Endothelial cell (in vitro differentiated cells): ENCODE measurements around the gene EOLA1. TPM values are rescaled to one million over a fixed set of nuclear protein-coding genes. Genes with fewer than 3 reads are reported as not detected.
A peak's percentile ranks its signal among the peaks of the same experiment; 100 is the strongest.
"Not testable (repeated sequence)": the region's sequence is repeated elsewhere in the genome, so short reads cannot be mapped to it uniquely, and the experiment has no call there.

Experiments used
- DNase-seq: peaks from one replicate; pipeline ENCODE4 v3.0.0; 2021; ENCODE audit warnings: low spot score
- H3K27ac Mint-ChIP-seq: one replicate; pipeline ENCODE4 v1.8.0; 2021; ENCODE audit warnings: mixed read lengths, inconsistent platforms; ENCODE audit not compliant: unreplicated experiment
- H3K27me3 Mint-ChIP-seq: one replicate; pipeline ENCODE4 v1.8.0; 2021; ENCODE audit warnings: mild to moderate bottlenecking, moderate library complexity, mixed read lengths, inconsistent platforms; ENCODE audit not compliant: unreplicated experiment
- H3K36me3 Mint-ChIP-seq: one replicate; pipeline ENCODE4 v1.8.0; 2021; ENCODE audit warnings: mild to moderate bottlenecking, low read depth, mixed read lengths, inconsistent platforms; ENCODE audit not compliant: unreplicated experiment
- H3K4me1 Mint-ChIP-seq: one replicate; pipeline ENCODE4 v1.8.0; 2021; ENCODE audit warnings: mild to moderate bottlenecking, mixed read lengths, inconsistent platforms; ENCODE audit not compliant: unreplicated experiment
- H3K4me3 Mint-ChIP-seq: one replicate; pipeline ENCODE4 v1.8.0; 2021; ENCODE audit warnings: mild to moderate bottlenecking, mixed read lengths, inconsistent platforms; ENCODE audit not compliant: unreplicated experiment
- H3K9me3 Mint-ChIP-seq: one replicate; pipeline ENCODE4 v1.8.0; 2021; ENCODE audit warnings: mixed read lengths, inconsistent platforms; ENCODE audit not compliant: unreplicated experiment
- total RNA-seq: library from RNA; stranded (reverse); fragmentation: NEBNext Ultra II Directional; extraction: Animal tissue kit (Norgen Biotek cat#: 25700); gene quantifications from one replicate; pipeline ENCODE4 v1.2.1, GENCODE V29; 2021; ENCODE audit not compliant: unreplicated experiment
- TF ChIP-seq, protein P1 (sequence below): fragments of 200-600 bp; sonication (generic); IDR thresholded peaks from one replicate; pipeline ENCODE4 v1.5.0; 2021; ENCODE audit warnings: antibody characterized with exemption; ENCODE audit not compliant: unreplicated experiment

EOLA1 gene
- total RNA-seq, 1 donor from 2014 or later, result 57.4 TPM

DNA sequence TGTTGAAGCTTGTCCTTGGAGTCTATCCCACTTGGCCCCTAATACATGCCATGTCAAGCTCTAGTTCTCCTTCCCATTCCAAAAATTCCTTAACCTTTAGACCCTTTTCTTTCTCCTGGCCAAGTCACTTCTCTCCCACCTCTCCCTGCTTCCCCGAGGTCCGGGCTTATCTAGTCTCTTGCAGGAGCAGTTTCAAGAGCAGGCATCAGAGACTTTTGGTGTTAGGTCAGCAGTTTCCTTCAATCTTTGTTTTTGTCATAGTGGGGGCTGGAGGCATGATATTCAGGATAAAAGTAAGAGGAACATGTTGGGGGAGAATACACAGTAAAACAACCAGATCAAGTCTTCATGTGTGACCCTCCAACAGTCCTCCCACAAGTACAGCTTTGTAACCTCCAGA, 24.2 kb upstream of the EOLA1 start:
- Mint-ChIP-seq H3K27me3 (peaks cover 5% of the 10 kb centered on the region), H3K4me1 (peaks cover 19% of the 10 kb centered on the region), H3K27ac (no peak overlapping the region), H3K9me3 (no peaks in the 10 kb centered on the region), H3K36me3 (peaks cover 3% of the 10 kb centered on the region), H3K4me3 (peak overlapping the region; percentile 65)
- TF ChIP-seq, protein P1, sequence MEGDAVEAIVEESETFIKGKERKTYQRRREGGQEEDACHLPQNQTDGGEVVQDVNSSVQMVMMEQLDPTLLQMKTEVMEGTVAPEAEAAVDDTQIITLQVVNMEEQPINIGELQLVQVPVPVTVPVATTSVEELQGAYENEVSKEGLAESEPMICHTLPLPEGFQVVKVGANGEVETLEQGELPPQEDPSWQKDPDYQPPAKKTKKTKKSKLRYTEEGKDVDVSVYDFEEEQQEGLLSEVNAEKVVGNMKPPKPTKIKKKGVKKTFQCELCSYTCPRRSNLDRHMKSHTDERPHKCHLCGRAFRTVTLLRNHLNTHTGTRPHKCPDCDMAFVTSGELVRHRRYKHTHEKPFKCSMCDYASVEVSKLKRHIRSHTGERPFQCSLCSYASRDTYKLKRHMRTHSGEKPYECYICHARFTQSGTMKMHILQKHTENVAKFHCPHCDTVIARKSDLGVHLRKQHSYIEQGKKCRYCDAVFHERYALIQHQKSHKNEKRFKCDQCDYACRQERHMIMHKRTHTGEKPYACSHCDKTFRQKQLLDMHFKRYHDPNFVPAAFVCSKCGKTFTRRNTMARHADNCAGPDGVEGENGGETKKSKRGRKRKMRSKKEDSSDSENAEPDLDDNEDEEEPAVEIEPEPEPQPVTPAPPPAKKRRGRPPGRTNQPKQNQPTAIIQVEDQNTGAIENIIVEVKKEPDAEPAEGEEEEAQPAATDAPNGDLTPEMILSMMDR, result no peak
- no peak for DNase-seq

DNA sequence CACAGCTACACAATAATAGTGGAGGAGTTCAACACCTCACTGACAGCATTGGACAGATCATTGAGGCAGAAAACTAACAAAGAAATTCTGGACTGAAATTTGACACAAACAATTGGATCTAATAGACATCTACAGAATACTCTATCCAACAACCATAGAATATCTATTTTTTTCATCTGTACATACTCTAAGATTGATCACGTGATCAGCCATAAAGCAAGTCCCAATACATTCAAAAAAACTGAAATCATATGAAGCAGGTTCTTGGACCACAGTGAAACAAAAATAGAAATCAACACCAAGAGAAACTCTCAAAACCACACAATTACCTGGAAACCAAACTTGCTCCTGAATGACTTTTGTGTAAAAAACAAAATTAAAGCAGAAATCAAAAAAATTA, 23.5 kb upstream of the EOLA1 start:
- Mint-ChIP-seq H3K4me1 (peaks cover 19% of the 10 kb centered on the region), H3K27ac (no peak overlapping the region), H3K9me3 (no peaks in the 10 kb centered on the region), H3K27me3 (peaks cover 5% of the 10 kb centered on the region), H3K4me3 (no peak overlapping the region), H3K36me3 (peaks cover 3% of the 10 kb centered on the region)
- no peak for DNase-seq
- TF ChIP-seq, protein P1, result no peak

DNA sequence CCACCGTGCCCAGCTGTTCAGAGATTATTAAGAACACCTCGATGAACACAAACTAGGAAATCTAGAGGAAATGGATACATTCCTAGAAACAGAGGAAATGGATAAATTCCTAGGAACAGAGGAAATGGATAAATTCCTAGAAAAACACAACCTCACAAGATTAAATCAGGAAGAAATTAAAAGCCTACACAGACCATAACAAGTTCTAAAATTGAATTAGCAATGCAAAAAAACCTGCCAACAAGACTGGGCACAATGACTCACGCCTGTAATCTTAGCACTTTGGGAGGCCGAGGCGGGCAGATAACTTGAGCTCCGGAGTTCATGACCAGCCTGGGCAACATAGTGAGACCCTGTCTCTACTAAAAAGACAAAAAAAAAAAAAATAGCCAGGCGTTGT, 22.6 kb upstream of the EOLA1 start:
- no peak overlapping the region for H3K27ac Mint-ChIP-seq
- no peaks in the 10 kb centered on the region for H3K9me3 Mint-ChIP-seq
- peaks cover 21% of the 10 kb centered on the region for H3K4me1 Mint-ChIP-seq
- TF ChIP-seq, protein P1, result no peak
- H3K36me3 Mint-ChIP-seq, result peaks cover 3% of the 10 kb centered on the region
- peaks cover 5% of the 10 kb centered on the region for H3K27me3 Mint-ChIP-seq
- H3K4me3 Mint-ChIP-seq, result no peak overlapping the region
- no peak for DNase-seq

DNA sequence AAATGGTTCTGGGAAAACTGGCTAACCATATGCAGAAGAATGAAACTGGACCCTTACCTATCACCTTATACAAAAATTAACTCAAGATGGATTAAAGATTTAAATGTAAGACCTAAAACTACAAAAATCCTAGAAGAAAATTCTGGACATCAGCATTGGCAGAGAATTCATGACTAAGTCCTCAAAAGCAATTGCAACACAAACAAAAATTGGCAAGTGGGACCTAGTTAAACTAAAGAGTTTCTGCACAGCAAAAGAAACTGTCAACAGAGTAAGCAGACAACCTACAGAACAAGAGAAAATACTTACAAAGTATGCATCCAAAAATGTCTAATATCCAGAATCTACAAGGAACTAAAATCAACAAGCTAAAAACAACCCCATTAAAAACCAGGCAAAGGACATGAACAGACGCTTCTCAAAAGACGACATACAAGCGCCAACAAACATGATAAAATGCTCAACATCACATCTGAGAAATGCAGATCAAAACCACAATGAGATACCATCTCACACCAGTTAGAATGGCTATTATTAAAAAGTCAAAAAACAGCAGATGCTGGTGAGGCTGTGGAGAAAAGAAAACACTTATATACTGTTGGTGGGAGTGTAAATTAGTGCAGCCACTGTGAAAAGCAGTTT, 20.1 kb upstream of the EOLA1 start:
- not testable (repeated sequence) for DNase-seq, H3K9me3 Mint-ChIP-seq, H3K36me3 Mint-ChIP-seq, H3K27me3 Mint-ChIP-seq, H3K4me3 Mint-ChIP-seq
- H3K4me1 Mint-ChIP-seq, result peaks cover 18% of the 10 kb centered on the region
- H3K27ac Mint-ChIP-seq, result peak overlapping the region; percentile 30

DNA sequence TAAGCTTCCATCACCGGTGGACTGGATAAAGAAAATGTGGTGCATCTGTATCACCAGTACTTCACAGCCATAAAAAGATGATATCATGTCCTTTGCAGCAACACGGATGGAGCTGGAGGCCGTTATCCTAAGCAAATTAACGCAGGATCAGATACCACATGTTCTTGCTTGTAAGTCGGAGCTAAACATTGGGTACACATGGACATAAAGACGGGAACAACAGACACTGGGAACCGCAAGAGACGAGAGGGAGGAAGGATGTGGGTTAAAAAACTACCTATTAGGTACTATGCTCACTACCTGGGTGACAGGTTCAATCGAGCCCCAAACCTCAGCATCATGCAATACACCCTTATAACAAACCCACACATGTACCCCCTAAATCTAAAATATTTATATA, 19.4 kb upstream of the EOLA1 start:
- H3K9me3 Mint-ChIP-seq, result no peaks in the 10 kb centered on the region
- no peak for DNase-seq
- no peak overlapping the region for H3K27ac Mint-ChIP-seq
- H3K4me3 Mint-ChIP-seq, result no peak overlapping the region
- H3K4me1 Mint-ChIP-seq, result peaks cover 14% of the 10 kb centered on the region
- no peaks in the 10 kb centered on the region for H3K36me3 Mint-ChIP-seq
- H3K27me3 Mint-ChIP-seq, result peaks cover 5% of the 10 kb centered on the region
- TF ChIP-seq, protein P1, result no peak
